AG04449 (cell line): ENCODE data around the gene CAVIN1.
"Not testable (repeated sequence)": the region's sequence is repeated elsewhere in the genome, so short reads cannot be mapped to it uniquely, and the experiment has no call there.

Experiments used
- CTCF ChIA-PET: fragments of 350-600 bp; formaldehyde crosslinking; extraction: SDS; loops from one replicate; lab custom pipeline; 2021; ENCODE audit warnings: antibody characterized with exemption; lab: Yijun Ruan, JAX
- POLR2A ChIA-PET: fragments of 400-600, 350-600 bp; formaldehyde crosslinking; extraction: SDS; loops from one replicate; lab custom pipeline; 2020; ENCODE audit warnings: antibody characterized with exemption, inconsistent platforms; lab: Yijun Ruan, JAX
- DNase-seq: peaks from one replicate; pipeline ENCODE4 v3.0.0-alpha.2; 2010; ENCODE audit warnings: low read depth, low spot score
- H3K4me3 ChIP-seq: 2 replicates; pipeline ENCODE4 v1.5.1; 2011; ENCODE audit warnings: low read depth, mild to moderate bottlenecking, control low read depth, low read length
- CTCF ChIP-seq: IDR thresholded peaks from one replicate; pipeline ENCODE4 v1.5.1; 2011; ENCODE audit warnings: mild to moderate bottlenecking, moderate library complexity, low read length, control low read depth, inconsistent platforms; ENCODE audit not compliant: insufficient read depth; ENCODE audit errors: missing control alignments

CAVIN1 gene

GRCh38 chr17:42404326-42405055, 18.6 kb downstream of the CAVIN1 start:
- no peak for DNase-seq
- ChIA-PET POLR2A (interaction anchor here (1.1 to 1.4 kb wide), 2 partner anchors 16 to 19 kb away, joined by 4 read pairs; partner anchors contain the start of genes CAVIN1 and STAT3), CTCF (interaction anchor here (1.2 to 8.9 kb wide), 11 partner anchors 9 to 131 kb away, joined by 3 to 48 read pairs (median 8); partner anchors contain the start of genes NAGLU and STAT3)
- H3K4me3 ChIP-seq, result no peak overlapping the region
- no peak for TF ChIP-seq CTCF

- ChIA-PET POLR2A (interaction anchor here (1.1 to 1.3 kb wide), 3 partner anchors 14 to 124 kb away, joined by 4 to 5 read pairs (median 4); partner anchors contain the start of gene CAVIN1), CTCF (interaction anchor here (1.2 to 8.9 kb wide), 9 partner anchors 10 to 127 kb away, joined by 3 to 48 read pairs (median 6); partner anchors contain the start of genes CAVIN1 and STAT3)
- no peak overlapping the region for H3K4me3 ChIP-seq
- DNase-seq, result no peak
- TF ChIP-seq CTCF, result no peak
These were observed 19.9 kb downstream of the CAVIN1 start for GRCh38 chr17:42403150-42403549.

GRCh38 chr17:42402117-42402516, 20.9 kb downstream of the CAVIN1 start:
- no peak for DNase-seq

GRCh38 chr17:42400844-42401375, 22.1 kb downstream of the CAVIN1 start:
- ChIA-PET POLR2A (interaction anchor here (1.0 kb wide), 1 partner anchor 12 kb away, joined by 3 read pairs; the partner anchor contains the start of gene STAT3), CTCF (interaction anchor here (1.0 to 6.5 kb wide), 5 partner anchors 9 to 126 kb away, joined by 3 to 49 read pairs (median 10); partner anchors contain the start of gene CAVIN1)
- DNase-seq, H3K4me3 ChIP-seq: not testable (repeated sequence)

More at GRCh38 chr17:42402117-42402516, 20.9 kb downstream of the CAVIN1 start:
- ChIA-PET CTCF (interaction anchor here (1.0 to 8.9 kb wide), 7 partner anchors 9 to 128 kb away, joined by 3 to 48 read pairs (median 6); partner anchors contain the start of gene CAVIN1), POLR2A (no interaction called here)
- H3K4me3 ChIP-seq, result no peak overlapping the region
- no peak for TF ChIP-seq CTCF

- TF ChIP-seq CTCF, result no peak
- POLR2A ChIA-PET, result interaction anchor here (1.0 to 2.2 kb wide), 3 partner anchors 11 to 23 kb away, joined by 3 to 13 read pairs (median 3); partner anchors contain the start of genes CAVIN1 and STAT3
- no peak overlapping the region for H3K4me3 ChIP-seq
- CTCF ChIA-PET, result interaction anchor here (2.6 to 6.5 kb wide), 3 partner anchors 9 to 127 kb away, joined by 10 to 49 read pairs (median 12); no protein-coding TSS in a partner anchor
- no peak for DNase-seq
These were observed 22.9 kb downstream of the CAVIN1 start for GRCh38 chr17:42399948-42400843.

DNA sequence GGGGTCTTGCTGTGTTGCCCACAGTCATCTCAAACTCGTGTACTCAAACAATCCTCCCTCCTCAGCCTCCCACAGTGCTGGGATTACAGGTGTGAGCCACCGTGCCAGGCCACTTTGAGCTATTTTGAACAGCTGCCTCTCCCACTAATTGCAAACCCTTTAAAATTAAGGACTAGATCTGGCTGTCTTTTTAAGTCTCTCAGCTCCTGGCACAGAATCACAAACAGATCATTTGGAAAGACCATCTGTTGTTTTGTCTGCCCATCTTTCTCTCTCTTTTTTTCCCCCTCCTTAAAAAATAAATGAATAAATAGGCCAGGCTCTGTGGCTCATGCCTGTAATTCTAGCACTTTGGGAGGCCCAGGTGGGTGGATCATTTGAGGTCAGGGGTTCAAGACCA, 23.9 kb downstream of the CAVIN1 start:
- no peak for TF ChIP-seq CTCF
- ChIA-PET CTCF (interaction anchor here (0.9 to 6.5 kb wide), 9 partner anchors 8 to 128 kb away, joined by 3 to 49 read pairs (median 5); partner anchors contain the start of gene STAT3), POLR2A (interaction anchor here (0.6 to 2.2 kb wide), 4 partner anchors 9 to 24 kb away, joined by 3 to 13 read pairs (median 5); partner anchors contain the start of genes CAVIN1 and STAT3)
- DNase-seq, result no peak
- H3K4me3 ChIP-seq, result no peak overlapping the region

GRCh38 chr17:42395601-42396000, 27.5 kb downstream of the CAVIN1 start:
- POLR2A ChIA-PET, result interaction anchor here (1.1 kb wide), 1 partner anchor 16 kb away, joined by 4 read pairs; no protein-coding TSS in a partner anchor
- CTCF ChIA-PET, result interaction anchor here (1.1 to 6.5 kb wide), 3 partner anchors 11 to 83 kb away, joined by 3 to 49 read pairs (median 15); no protein-coding TSS in a partner anchor
- DNase-seq, H3K4me3 ChIP-seq: not testable (repeated sequence)
